CMK (cell line): ENCODE measurements around the gene EIF3M.
"Not testable (repeated sequence)": the region's sequence is repeated elsewhere in the genome, so short reads cannot be mapped to it uniquely, and the experiment has no call there.

Source experiments
- DNase-seq: peaks from one replicate; pipeline ENCODE4 v3.0.0-alpha.2; 2010; ENCODE audit warnings: low read depth

The EIF3M gene

DNA sequence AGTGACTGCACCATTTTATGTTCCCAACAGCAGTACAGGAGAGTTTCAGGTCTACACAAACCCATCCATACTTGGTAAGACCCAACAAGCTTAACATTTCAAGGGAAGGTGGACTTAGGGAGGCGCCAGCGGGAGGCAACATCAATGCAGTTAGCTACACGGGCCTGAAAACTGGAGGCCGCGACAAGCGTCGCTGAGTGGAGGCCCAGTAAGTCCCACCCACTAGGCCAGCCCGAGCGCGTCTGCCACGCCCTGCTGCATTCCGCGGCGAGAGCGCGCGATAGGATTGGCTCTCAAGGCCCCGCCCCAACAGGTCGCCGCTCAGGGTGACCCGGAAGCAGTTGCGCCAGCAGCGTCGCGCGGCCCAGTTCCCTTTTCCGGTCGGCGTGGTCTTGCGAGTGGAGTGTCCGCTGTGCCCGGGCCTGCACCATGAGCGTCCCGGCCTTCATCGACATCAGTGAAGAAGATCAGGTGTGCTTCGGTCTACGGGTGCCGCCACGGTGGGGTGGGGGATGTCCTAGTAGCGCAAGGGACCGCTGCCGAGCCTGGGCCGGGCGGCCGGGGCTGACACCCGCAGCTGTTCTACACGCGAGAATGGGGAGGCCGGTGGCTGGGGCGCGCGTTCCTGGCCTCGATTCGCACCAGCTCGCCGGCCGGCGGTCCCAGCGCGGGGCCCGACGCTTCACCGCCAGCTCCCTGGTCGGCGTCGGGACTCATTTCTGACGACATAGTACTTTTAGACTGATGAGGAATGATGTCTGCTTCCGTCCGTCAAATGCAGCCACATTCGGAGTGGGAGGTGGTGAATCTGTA is at the start of gene EIF3M:
EIF3M (plus strand) TSS at position 373 of the 813 bp plus-strand sequence; CDS start at position 430, 57 bp downstream.
- peak; percentile 92 for DNase-seq

DNA sequence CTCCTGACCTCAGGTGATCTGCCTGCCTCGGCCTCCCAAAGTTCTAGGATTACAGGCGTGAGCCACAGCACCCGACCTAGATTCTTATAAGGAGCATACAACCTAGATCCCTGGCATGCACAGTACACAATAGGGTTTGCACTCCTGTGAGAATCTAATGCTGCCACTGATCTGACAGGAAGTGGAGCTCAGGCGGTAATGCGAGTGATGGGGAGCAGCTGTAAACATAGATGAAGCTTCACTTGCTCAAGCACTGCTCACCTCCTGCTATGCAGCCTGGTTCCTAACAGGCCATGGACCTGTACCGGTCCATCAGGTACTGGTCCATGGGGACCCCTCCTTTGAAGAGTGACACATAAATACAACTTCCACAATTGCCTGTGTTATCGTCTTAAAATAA is 44.8 kb upstream of the EIF3M start:
- DNase-seq: no peak

DNA sequence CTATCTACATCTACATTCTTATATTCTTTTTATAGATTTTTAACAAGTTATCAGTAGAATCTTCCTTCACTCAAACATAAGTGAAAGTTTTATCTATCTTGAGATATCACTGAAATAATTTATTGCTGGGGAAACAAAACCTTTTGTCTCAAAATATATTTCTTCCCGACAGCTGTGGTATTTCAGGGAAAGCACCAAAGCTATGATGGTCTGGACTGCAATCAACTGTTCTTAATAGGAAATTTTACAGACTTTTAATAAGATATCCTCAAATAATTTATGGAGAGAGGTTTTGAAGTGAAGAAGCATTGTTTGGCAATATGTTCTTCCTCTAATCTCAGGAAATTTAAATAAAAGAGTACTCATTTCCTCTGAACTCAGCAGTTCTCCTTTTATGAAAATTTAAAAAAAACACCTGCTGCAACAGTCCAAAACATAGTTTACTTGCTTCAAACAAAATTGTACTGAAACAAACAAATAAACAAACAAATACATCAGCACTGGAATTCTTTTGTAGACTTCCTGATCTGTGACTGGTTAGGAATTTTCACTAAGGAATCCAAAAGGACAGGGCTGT is 33.9 kb upstream of the EIF3M start:
- no peak for DNase-seq

DNA sequence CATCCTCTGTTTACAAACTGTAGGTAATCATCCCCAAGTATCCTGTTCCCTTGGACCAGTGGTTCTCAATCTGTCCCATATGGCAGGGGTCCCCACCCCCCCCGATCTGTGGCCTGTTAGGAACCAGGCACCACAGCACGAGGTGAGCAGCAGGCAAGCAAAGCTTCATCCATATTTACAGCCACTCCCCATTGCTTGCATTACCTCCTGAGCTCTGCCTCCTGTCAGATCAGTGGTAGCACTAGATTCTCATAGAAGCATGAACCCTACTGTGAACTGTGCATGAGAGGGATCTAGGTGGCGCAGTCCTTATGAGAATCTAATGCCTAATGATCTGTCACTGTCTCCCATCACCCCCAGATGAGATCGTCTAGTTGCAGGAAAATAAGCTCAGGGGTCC is 33.4 kb upstream of the EIF3M start:
- DNase-seq: no peak

DNA sequence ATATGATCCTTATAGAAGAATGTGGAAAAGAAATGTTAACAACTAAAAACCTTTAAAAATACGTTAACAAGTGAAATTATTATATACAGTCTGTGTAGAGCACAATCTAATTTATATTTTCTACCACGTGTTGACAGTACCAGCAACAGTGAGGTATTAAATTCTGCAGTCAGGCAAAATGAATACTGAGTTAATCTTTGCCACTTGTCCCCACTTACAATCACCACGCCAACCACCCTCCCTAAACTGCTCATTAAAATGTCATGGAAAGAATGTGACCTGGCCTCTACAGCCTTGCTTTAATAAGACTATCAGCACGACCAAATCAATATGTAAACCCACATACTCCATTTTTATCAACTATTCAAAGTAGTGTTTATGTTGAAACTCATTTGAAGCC is 28.5 kb upstream of the EIF3M start:
- no peak for DNase-seq

DNA sequence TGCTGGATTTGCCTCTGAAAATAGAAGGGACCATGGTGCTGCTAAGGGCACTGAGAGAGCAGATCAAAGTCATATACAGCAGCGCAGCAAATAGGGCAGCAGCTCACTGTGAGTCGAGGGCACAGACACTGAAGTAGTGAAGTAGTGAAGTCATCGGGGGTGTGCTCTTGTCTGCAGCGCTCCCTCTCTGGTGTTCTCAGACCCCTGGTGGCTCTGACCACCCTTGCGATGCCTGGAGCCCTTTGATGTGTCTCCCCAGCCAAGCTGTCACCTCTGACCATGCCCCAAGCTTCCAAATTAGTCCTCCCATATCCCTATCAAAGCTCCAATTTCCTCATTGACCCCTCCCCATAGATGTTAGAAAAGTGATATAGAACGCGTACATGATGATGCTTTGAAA is 27.7 kb upstream of the EIF3M start:
- no peak for DNase-seq

DNA sequence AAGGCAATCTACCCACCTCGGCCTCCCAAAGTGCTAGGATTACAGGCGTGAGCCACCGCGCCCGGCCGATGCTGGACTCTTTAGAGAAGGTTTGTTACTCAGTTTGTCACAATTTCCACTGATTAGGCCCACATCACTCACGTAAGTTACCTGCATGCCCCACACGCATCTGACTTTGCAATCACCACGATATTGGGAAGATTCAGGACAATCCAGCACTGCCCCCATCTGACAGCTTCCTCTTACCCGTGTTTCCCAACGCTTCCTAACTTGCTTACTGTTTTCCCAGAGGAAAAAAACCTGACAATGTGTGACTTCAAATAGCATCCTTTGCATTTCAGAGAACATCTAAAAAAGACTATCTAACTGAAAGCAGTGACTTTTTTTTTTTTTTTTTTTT is 21.8 kb upstream of the EIF3M start:
- DNase-seq: no peak

DNA sequence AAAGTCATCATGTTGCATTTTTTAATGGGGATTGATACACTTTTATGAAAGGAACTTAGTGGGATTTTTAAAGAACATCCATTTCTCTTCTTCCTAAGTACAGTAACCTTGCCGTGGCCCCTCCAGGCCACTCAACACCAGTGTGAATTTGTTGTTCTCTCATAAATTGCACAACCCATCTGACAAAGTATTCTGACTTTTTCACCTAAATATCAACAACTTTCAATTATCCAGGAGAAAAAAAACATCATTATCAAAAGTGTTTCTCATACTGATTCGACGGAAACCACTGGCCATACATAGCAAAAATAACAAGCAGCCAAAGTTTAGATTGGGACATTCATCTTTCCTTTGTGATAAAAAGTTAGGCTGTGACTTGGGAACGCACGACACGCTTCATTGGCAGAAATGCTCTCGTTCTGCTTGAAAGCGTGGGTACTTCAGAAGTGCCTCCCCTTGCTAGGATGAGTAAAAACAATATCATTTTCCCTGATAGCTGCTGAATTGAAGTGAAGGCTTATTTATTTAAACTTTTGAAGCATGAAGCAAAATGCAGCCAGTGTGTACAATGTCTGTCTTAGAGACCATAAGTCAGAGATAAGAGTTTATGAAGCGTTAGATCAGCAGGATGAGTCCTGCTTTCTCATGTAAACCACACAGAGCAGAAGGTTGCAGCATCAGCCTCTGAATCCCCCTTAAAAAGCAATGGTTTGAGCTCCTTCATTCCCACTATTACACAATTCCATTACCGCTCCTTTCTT is 20.6 kb upstream of the EIF3M start:
- DNase-seq: no peak

DNA sequence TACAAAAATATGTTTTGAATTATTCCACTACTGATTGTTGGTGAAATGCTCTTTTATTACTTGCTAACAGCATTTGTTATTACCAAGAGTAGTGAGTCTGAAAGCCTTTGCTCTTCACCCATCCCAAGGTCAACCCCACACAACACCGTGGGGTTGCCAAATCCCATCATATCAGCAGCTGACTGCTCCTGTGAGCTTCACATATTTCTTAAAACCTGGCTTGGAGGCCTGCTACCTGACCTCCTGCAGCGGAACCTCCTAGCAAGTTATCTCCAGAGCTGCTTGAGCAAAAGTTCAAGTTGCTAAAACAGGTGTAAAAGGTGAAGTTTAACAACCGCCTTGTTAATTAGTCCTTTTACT is 20.1 kb upstream of the EIF3M start:
- no peak for DNase-seq

DNA sequence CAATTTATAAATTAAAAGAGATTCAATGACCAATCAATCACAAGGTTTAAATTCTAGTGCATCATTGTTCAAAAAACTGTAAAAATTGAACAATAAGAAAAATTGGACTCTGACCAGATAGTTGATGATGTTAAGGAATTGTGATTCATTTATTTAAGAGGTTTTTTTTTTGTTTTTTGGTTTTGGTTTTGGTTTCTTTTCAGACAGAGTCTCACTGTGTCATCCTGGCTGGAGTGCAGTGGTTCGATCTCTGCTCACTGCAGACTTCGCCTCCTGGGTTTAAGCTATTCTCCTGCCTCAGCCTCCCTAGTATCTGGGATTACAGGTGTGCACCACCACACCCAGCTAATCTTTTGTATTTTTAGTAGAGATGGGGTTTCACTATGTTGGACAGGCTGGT is 17.1 kb upstream of the EIF3M start:
- DNase-seq: no peak

DNA sequence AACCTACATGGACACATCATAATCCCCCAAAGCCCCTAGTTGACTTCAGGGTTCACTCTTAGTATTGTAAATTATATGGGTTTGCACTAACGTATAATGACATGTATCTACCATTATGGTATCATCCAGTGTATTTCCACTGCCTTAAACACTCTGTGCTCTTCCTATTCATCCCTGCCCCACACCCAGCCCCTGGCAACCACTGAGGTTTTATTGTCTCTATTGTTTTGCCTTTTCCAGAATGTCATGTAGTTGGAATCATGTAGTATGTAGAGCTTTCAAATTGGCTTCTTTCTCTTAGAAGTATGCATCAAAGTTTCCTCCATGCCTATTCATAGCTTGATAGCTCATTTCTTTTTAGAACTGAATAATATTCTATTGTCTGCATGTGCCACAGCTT is 16.5 kb upstream of the EIF3M start:
- no peak for DNase-seq

DNA sequence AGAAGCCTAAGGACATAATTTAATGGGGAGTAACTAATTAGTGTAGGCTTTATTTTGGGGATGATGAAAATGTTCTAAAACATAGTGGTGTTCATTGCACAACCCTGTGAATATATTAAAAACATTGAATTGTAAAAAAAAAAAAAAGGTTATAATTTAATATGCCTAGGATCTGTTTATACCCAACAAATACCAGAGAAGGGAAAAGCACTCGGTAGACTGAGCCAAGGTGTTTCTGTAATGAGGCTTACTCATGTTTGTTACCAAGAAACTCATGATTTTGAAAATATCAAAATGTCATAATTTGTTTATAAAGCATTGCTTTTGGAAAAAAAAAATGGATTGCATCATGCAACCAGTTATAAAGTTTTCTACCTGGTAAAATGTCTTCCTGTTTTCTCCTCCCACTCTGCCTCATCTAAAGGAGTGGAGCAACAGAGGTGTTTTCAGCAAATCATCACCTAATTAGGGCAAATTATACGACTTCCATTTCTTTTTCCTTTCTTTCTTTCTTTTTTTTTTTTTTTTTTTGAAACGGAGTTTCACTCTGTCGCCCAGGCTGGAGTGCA is 14.2 kb upstream of the EIF3M start:
- no peak for DNase-seq

DNA sequence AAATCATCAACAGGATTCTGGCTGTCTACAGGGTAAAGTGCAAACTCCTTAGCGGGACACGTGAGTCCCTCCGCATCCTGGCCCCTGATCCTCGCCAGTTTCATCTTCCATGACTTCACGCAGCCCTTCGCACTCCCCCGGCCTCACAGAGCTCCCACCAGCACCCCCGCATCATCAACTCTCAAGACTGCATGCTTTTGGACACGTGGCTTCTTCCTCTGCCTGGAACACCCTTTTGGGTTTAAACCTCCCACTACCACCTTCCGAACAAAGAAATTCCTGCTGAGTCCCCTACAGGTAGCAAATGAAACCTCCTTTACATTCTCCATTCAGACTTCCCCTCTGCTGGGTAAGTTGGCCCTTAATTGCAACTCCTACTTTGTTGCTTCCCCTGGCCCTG is 12.6 kb upstream of the EIF3M start:
- DNase-seq: no peak

DNA sequence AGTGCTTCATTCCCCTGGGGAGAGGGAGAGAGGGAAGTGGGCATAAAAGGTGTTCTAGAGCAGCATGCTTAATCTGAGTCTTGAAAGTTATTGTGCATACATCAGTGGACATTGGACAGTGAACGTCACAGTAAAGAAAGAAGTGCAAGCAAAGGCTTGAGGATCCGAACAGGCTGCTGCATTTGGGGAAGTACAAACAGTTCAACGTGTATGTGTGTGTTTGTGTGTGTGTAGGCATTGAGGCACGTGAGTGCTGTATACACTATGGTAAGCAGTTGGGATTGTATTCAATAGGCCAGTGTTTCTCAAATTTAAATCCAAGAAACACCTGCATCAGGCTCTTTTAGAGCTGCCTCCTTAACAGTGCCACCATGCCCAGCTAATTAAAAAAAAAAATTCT is 10.4 kb upstream of the EIF3M start:
- DNase-seq: no peak

DNA sequence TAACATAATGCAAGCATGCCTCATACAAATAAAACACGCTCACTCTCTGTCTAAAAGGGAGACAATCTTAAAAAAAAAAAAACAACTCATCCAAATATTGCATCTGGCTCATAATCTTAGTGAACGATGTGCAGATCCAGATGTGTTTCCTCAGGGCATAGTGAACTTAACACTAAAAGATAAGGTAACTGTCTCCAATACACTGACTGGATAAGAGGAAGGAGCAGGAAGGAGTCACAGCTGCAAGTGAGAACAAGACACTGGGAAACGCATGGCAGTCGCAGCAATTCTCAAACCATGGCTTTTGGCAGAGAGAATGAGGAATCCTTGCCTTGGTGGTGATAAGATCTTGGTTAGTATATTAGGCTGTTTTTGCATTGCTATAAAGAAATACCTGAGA is 9.2 kb upstream of the EIF3M start:
- DNase-seq: no peak

DNA sequence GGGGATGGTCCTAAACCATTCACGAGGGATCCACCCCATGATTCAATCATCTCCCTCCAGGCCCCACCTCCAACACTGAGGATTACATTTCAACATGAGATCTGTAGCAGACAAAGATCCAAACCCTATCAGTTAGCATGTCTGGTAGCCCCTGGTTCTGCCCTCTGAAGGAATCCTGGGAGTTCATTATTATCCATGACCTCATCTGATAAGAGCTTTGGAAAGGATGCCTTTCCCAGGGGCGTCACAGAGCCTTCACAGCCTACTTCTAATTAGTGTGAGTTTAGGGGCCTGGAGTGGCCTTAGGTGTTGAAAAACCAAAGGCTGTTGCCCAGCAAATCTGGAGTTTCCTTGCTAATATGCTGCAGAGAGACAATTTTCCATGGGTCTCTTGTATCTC is 8.6 kb upstream of the EIF3M start:
- no peak for DNase-seq

DNA sequence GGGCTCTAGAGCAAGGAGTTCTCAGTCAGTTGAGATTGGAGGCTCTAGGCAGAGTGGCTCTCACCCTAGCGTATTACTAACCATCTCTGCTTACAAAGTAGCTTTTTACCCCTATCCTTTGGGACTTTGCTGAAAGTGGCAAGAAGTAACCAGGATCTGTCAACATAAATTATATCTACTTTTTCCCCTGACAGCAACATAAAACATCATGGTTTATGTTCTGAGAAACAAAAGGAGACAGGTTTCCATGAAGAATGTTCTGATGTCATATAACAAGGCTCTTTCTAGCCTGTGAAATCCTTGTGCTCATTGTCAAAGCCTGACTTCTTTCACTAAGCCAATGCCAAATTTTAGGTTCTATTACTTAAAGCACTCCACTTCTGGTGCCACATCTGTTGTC is 7.2 kb upstream of the EIF3M start:
- no peak for DNase-seq

DNA sequence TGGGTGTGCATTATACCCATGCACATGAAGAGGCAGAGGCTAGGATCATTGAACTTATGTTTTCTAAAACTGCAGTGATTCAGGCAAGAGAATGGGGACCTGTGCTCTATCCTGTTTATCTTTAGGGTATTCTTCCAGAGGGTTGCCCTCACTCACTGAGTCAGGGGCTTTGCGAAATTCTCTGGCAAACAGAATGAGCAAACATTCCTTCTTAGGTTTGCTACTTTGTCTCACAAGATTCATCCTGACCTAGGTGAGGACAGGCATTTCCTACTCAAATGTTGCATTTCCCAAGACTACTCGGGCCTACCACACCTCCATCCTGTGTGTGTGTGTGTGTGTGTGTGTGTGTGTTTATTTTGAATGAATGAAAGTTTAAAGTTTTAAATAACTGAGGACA is 2.7 kb upstream of the EIF3M start:
- DNase-seq: no peak

DNA sequence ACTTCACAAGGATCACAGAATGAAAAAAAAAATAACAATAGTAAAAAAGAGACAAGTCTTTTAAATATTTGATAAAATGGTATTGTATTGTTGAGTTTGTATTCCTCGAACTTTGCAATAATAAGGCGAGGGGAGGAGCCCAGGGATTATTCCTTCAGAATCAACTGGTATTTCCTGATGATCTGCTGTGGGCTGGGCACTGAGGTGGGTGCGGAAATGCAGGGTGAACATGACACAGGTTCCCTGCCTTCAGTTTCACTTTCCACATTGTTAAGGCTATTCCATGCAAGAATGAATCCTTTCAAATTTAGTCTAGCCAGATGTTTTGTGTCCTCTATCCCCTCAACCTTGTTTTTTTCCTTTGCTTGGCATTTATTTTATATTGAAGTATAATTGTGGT is 2.1 kb upstream of the EIF3M start:
- DNase-seq: no peak

DNA sequence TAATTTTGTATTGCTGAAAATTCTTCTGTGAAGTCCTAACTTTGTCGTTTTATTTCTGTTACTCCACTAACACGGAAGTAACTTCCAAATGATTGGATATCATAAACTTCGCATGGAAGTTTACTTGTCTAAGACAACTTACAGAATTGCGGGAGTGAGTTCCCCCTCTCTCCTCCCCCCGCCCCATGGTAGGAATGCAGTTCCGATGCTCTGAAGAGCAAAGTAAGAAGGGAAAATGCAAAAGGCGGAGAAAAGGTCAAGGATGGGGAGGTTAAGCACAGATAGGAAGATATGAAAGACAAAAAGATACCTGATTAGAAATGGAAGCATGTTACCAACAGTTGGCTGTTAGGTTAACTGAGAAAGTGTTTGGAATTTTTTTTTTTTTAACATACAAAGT is 1.3 kb downstream of the EIF3M start:
- DNase-seq: no peak

DNA sequence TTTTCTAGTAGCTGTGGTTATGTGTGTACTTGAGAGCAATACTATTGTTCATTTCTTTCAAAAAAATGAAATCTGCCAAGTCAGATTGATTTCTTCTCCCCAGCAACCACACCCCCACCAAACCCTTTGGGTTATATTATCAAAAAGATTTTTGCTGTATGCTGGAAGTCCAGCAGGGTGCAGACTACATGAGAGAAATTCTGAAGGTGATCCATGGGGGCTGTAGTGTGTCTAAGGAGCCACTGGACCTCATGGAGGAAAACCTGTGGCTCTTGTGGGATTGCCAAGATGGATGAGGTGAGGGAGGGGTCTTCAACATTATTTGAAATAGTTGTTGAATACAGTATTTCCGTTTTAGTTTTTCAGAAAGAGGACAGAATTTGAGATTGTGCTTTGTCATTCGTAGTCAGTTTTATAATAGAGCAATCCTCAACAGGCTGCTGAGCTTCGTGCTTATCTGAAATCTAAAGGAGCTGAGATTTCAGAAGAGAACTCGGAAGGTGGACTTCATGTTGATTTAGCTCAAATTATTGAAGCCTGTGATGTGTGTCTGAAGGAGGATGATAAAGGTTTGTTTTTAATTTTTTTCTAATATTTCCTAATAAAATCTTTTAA is 3.1 kb downstream of the EIF3M start:
- DNase-seq: no peak

DNA sequence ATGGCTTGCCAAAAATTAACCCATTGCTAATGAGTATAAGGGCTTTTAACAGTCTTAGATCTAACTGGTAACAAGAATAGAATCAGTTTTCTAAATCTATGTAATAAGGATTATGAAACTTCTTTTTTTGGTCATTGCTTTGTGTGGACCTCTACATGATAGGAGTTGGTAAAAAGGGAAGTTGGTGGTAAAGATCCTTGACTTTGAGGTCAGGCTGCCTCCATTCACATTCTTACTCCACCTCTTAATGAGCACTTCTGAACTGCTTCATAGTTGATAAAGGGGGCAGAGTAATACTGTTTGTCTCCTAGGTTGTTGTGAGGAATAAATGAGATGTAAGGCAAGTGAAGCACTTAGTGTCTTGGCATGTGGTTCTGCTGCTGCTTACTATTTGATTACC is 10.6 kb downstream of the EIF3M start:
- DNase-seq: no peak

DNA sequence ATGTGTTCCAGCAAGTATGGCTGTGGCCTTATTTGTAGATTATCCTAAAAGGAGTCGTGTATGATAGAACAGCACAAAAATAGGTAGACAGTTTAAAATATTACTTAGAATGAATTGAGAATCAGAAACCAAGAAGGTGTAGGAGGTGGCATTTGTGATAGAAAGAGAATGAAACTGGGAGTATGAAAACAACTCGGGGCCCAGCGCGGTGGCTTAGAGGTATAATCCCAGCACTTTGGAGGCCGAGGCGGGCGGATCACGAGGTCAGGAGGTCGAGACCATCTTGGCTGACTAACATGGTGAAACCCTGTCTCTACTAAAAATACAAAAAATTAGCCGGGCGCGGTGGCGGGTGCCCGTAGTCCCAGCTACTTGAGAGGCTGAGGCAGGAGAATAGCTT is 12.5 kb downstream of the EIF3M start:
- not testable (repeated sequence) for DNase-seq
